ENCODE measurements around the gene HIP1R.

Gene HIP1R

GRCh38 chr12:122858591-122859302, 23.5 kb downstream of the HIP1R start:
- Histone ChIP-seq H3K36me3 (no peaks in the 10 kb centered on the region), H3K4me1 (no peaks in the 10 kb centered on the region; the same call in 1 of the 2 replicates), H3K4me3 (ENCODE audit: low read depth, low read length) (no peak overlapping the region), H3K9me3 (no peaks in the 10 kb centered on the region), H3K27me3 (no peaks in the 10 kb centered on the region)
- DNase-seq: no peak
- no peak for TF ChIP-seq CTCF (IDR thresholded peaks at IDR 0.05; ENCODE audit: low read depth, low read length)

- H3K4me3 ChIP-seq (ENCODE audit: low read depth, low read length): no peak overlapping the region
- TF ChIP-seq CTCF (IDR thresholded peaks at IDR 0.05; ENCODE audit: low read depth, low read length): no peak
- no peaks in the 10 kb centered on the region for H3K27me3 ChIP-seq
- no peaks in the 10 kb centered on the region for H3K9me3 ChIP-seq
- no peaks in the 10 kb centered on the region for H3K36me3 ChIP-seq
- no peak for DNase-seq
- no peaks in the 10 kb centered on the region; the same call in 1 of the 2 replicates for H3K4me1 ChIP-seq
Observed at GRCh38 chr12:122859303-122860039, 24.2 kb downstream of the HIP1R start.

- H3K36me3 ChIP-seq: no peaks in the 10 kb centered on the region
- peak; percentile 87 for DNase-seq
- H3K27me3 ChIP-seq: no peaks in the 10 kb centered on the region
- no peak overlapping the region for H3K4me3 ChIP-seq (ENCODE audit: low read depth, low read length)
- no peaks in the 10 kb centered on the region; the same call in 1 of the 2 replicates for H3K4me1 ChIP-seq
- no peaks in the 10 kb centered on the region for H3K9me3 ChIP-seq
- TF ChIP-seq CTCF (IDR thresholded peaks at IDR 0.05; ENCODE audit: low read depth, low read length): peak; percentile 83
Observed at GRCh38 chr12:122860040-122860853, 25.0 kb downstream of the HIP1R start.

GRCh38 chr12:122860854-122861586, 25.8 kb downstream of the HIP1R start:
- DNase-seq: no peak
- no peaks in the 10 kb centered on the region for H3K9me3 ChIP-seq
- no peaks in the 10 kb centered on the region for H3K36me3 ChIP-seq
- no peaks in the 10 kb centered on the region for H3K27me3 ChIP-seq
- H3K4me3 ChIP-seq (ENCODE audit: low read depth, low read length): no peak overlapping the region
- no peaks in the 10 kb centered on the region; the same call in 1 of the 2 replicates for H3K4me1 ChIP-seq
- no peak for TF ChIP-seq CTCF (IDR thresholded peaks at IDR 0.05; ENCODE audit: low read depth, low read length)

GRCh38 chr12:122861587-122861970, 26.3 kb downstream of the HIP1R start:
- Histone ChIP-seq H3K9me3 (no peaks in the 10 kb centered on the region), H3K27me3 (no peaks in the 10 kb centered on the region), H3K4me3 (ENCODE audit: low read depth, low read length) (no peak overlapping the region), H3K36me3 (no peaks in the 10 kb centered on the region), H3K4me1 (no peaks in the 10 kb centered on the region; the same call in 1 of the 2 replicates)
- no peak for TF ChIP-seq CTCF (IDR thresholded peaks at IDR 0.05; ENCODE audit: low read depth, low read length)
- DNase-seq: no peak

Data from BE2C (cell line).